Neural cell (in vitro differentiated cells): ENCODE measurements around the gene PML. TPM values are rescaled to one million over a fixed set of nuclear protein-coding genes. Genes with fewer than 3 reads are reported as not detected.

Source experiments
- H2AFZ ChIP-seq: fragments of 200-600, 300-800 bp; sonication (generic), shearing (Covaris generic); 2 replicates; pipeline ENCODE4 v1.6.0; 2014; ENCODE audit warnings: low read depth, mild to moderate bottlenecking, antibody characterized with exemption, low read length, moderate library complexity
- H3F3A ChIP-seq: fragments of 200-600 bp; shearing (Covaris generic); 2 replicates; pipeline ENCODE4 v1.6.1; 2016; ENCODE audit warnings: mild to moderate bottlenecking, moderate library complexity, mixed read lengths, antibody characterized with exemption, low read length; ENCODE audit not compliant: insufficient read depth, poor library complexity, severe bottlenecking
- H3K27ac ChIP-seq: fragments of 200-600, 300-800 bp; sonication (generic), shearing (Covaris generic); 2 replicates; pipeline ENCODE4 v1.5.1; 2014; ENCODE audit warnings: mild to moderate bottlenecking, low read length, moderate library complexity
- H3K27me3 ChIP-seq: fragments of 300-800, 200-600 bp; sonication (generic), shearing (Covaris generic); 2 replicates; pipeline ENCODE4 v1.6.0; 2014; ENCODE audit warnings: mild to moderate bottlenecking, low read depth, low read length, moderate library complexity; ENCODE audit not compliant: insufficient read depth
- H3K36me3 ChIP-seq: fragments of 300-800, 200-600 bp; sonication (generic), shearing (Covaris generic); 2 replicates; pipeline ENCODE4 v1.5.1; 2014; ENCODE audit warnings: mild to moderate bottlenecking, antibody characterized with exemption, low read length, moderate library complexity; ENCODE audit not compliant: insufficient read depth
- H3K4me2 ChIP-seq: fragments of 300-800, 200-600 bp; sonication (generic), shearing (Covaris generic); 2 replicates; pipeline ENCODE4 v1.6.0; 2014; ENCODE audit warnings: mild to moderate bottlenecking, low read length
- H3K4me3 ChIP-seq: fragments of 300-800, 200-600 bp; sonication (generic), shearing (Covaris generic); 2 replicates; pipeline ENCODE4 v1.5.1; 2014; ENCODE audit warnings: mild to moderate bottlenecking, low read length, moderate library complexity
- H3K79me2 ChIP-seq: fragments of 200-600 bp; shearing (Covaris generic); replicated peaks from 2 replicates; pipeline ENCODE4 v1.6.0; 2014; ENCODE audit warnings: mild to moderate bottlenecking, low read length, moderate library complexity; ENCODE audit not compliant: insufficient read depth
- H3K9ac ChIP-seq: fragments of 300-800, 200-600 bp; sonication (generic), shearing (Covaris generic); 2 replicates; pipeline ENCODE4 v1.6.1; 2016; ENCODE audit warnings: mild to moderate bottlenecking, low read length, mixed read lengths
- H3K9me2 ChIP-seq: fragments of 200-600 bp; shearing (Covaris generic); 2 replicates; pipeline ENCODE4 v1.6.1; 2016; ENCODE audit warnings: mild to moderate bottlenecking, low read length, mixed read lengths; ENCODE audit not compliant: insufficient read depth
- H3K9me3 ChIP-seq: fragments of 200-600, 300-800 bp; sonication (generic), shearing (Covaris generic); 2 replicates; pipeline ENCODE4 v1.6.1; 2016; ENCODE audit warnings: mild to moderate bottlenecking, mixed run types, low read length, moderate library complexity, mixed read lengths
- H4K20me1 ChIP-seq: fragments of 200-600 bp; shearing (Covaris generic); 2 replicates; pipeline ENCODE4 v1.6.1; 2016; ENCODE audit warnings: mild to moderate bottlenecking, mixed run types; ENCODE audit not compliant: insufficient read depth
- CTCF ChIP-seq: fragments of 450-650 bp; IDR thresholded peaks from 2 replicates; pipeline ENCODE4 v1.5.1; 2014; ENCODE audit warnings: antibody characterized with exemption, mild to moderate bottlenecking, moderate library complexity; ENCODE audit not compliant: poor library complexity, severe bottlenecking
- EP300 ChIP-seq: fragments of 450-650 bp; conservative IDR thresholded peaks from 2 replicates; pipeline ENCODE4 v1.6.1; 2014; ENCODE audit warnings: antibody characterized with exemption, mild to moderate bottlenecking, moderate library complexity; ENCODE audit not compliant: poor library complexity, severe bottlenecking
- EZH2 ChIP-seq: fragments of 200-600, 300-800 bp; shearing (Covaris generic), sonication (generic); IDR thresholded peaks from 2 replicates; pipeline ENCODE4 v1.6.1; 2014; ENCODE audit warnings: antibody characterized with exemption, low read length, borderline replicate concordance, mild to moderate bottlenecking; ENCODE audit not compliant: insufficient read depth, poor library complexity, severe bottlenecking
- MXI1 ChIP-seq: fragments of 450-650 bp; conservative IDR thresholded peaks from 2 replicates; pipeline ENCODE4 v1.6.1; 2014; ENCODE audit warnings: antibody characterized with exemption, mild to moderate bottlenecking; ENCODE audit not compliant: poor library complexity, severe bottlenecking
- POLR2AphosphoS5 ChIP-seq: IDR thresholded peaks from 2 replicates; pipeline ENCODE4 v1.6.1; 2012
- RAD21 ChIP-seq: fragments of 450-650 bp; conservative IDR thresholded peaks from 2 replicates; pipeline ENCODE4 v1.6.1; 2014; ENCODE audit warnings: antibody characterized with exemption, mild to moderate bottlenecking, moderate library complexity
- REST ChIP-seq: IDR thresholded peaks from 2 replicates; pipeline ENCODE4 v1.6.1; 2012; ENCODE audit warnings: borderline replicate concordance
- SMC3 ChIP-seq: fragments of 450-650 bp; conservative IDR thresholded peaks from 2 replicates; pipeline ENCODE4 v1.6.1; 2014; ENCODE audit warnings: antibody characterized with exemption, mild to moderate bottlenecking, moderate library complexity; ENCODE audit not compliant: poor library complexity
- TAF1 ChIP-seq: IDR thresholded peaks from 2 replicates; pipeline ENCODE4 v1.6.1; 2012; ENCODE audit warnings: low read depth
- polyA plus RNA-seq: library from polyadenylated mRNA; depleted of rRNA; stranded (reverse); fragments of >200 nt; gene quantifications from 2 replicates; pipeline ENCODE4 v1.2.3, GENCODE V29; 2014

PML gene
- polyA plus RNA-seq, 1 donor from 2014 or later = 4.7 TPM

- no peaks in the 10 kb centered on the region for H3K9me2 ChIP-seq
- H3K27me3 ChIP-seq = no peaks in the 10 kb centered on the region
- H3F3A ChIP-seq = no peaks in the 10 kb centered on the region
- H4K20me1 ChIP-seq = no peaks in the 10 kb centered on the region
- H3K27ac ChIP-seq = no peak overlapping the region
- no peak overlapping the region for H3K4me2 ChIP-seq
- TF ChIP-seq EZH2 = no peak
- no peak for TF ChIP-seq RAD21
- no peak for TF ChIP-seq POLR2AphosphoS5
- TF ChIP-seq CTCF = no peak
- TF ChIP-seq MXI1 = no peak
- no peak for TF ChIP-seq REST
- no peak for TF ChIP-seq EP300
- no peak for TF ChIP-seq TAF1
- TF ChIP-seq SMC3 = no peak
- H3K36me3 ChIP-seq = no peaks in the 10 kb centered on the region
- no peak overlapping the region for H3K4me3 ChIP-seq
- H3K9ac ChIP-seq = no peak overlapping the region
- peaks cover 10% of the 10 kb centered on the region for H3K79me2 ChIP-seq
- no peaks in the 10 kb centered on the region for H3K9me3 ChIP-seq
- no peak overlapping the region for H2AFZ ChIP-seq
Measured at GRCh38 chr15:73989001-73989798, 5.3 kb upstream of the PML start.

- H3K36me3 ChIP-seq = no peaks in the 10 kb centered on the region
- H3K9me3 ChIP-seq = no peaks in the 10 kb centered on the region
- H3K4me3 ChIP-seq = peak overlapping the region; percentile 99
- TF ChIP-seq RAD21 (no peak), EP300 (no peak), TAF1 (no peak), EZH2 (no peak), POLR2AphosphoS5 (no peak), MXI1 (no peak), CTCF (no peak), REST (no peak), SMC3 (no peak)
- H4K20me1 ChIP-seq = no peaks in the 10 kb centered on the region
- H3K27me3 ChIP-seq = no peaks in the 10 kb centered on the region
- H3K4me2 ChIP-seq = peak overlapping the region; percentile 89
- no peak overlapping the region for H3K9ac ChIP-seq
- H2AFZ ChIP-seq = no peak overlapping the region
- no peak overlapping the region for H3K27ac ChIP-seq
- no peaks in the 10 kb centered on the region for H3K9me2 ChIP-seq
- H3F3A ChIP-seq = no peaks in the 10 kb centered on the region
- H3K79me2 ChIP-seq = peaks cover 14% of the 10 kb centered on the region
Measured at GRCh38 chr15:73990250-73991005, 4.1 kb upstream of the PML start.
